ENCODE measurements around the gene TEX9.

TEX9 gene

DNA sequence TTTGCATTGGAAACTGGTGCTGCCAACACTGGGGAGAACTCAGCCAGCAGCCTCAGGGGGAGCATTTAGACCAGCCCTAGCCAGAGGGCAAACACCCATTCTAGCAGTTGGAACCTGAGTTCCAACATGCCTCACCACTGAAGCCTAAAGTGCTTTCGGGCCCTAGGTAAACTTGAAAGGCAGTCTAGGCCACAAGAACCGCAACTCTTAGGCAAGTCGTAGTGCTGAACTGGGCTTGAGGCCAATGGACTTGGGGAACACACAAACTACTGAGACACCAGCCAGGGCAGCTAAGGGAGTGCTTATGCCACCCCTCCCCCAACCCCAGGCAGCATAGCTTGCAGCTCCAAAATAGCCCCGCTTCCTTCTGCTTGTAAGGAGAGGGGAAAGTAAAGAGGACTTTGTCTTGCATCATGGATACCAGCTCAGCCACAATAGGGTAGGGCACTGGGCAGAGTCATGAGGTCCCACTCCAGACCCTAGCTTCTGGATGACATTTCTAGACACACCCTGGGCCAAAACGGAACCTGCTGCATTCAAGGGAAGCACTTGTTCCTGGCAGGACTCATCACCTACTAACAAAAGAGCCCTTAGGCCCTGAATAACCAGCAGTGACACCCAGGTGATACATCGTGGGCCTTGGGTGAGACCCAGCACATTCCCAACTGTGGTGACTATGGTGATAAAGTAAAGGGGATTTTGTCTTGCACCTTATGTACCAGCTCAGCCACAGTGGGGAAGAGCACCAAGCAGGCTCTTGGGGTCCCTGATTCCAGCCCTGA, 37.3 kb upstream of the TEX9 start:
- no peak for DNase-seq (ENCODE audit: low read depth)
- TF ChIP-seq, protein P1, sequence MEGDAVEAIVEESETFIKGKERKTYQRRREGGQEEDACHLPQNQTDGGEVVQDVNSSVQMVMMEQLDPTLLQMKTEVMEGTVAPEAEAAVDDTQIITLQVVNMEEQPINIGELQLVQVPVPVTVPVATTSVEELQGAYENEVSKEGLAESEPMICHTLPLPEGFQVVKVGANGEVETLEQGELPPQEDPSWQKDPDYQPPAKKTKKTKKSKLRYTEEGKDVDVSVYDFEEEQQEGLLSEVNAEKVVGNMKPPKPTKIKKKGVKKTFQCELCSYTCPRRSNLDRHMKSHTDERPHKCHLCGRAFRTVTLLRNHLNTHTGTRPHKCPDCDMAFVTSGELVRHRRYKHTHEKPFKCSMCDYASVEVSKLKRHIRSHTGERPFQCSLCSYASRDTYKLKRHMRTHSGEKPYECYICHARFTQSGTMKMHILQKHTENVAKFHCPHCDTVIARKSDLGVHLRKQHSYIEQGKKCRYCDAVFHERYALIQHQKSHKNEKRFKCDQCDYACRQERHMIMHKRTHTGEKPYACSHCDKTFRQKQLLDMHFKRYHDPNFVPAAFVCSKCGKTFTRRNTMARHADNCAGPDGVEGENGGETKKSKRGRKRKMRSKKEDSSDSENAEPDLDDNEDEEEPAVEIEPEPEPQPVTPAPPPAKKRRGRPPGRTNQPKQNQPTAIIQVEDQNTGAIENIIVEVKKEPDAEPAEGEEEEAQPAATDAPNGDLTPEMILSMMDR (IDR thresholded peaks at IDR 0.05; ENCODE audit: low read depth, low read length, missing control alignments), result no peak
- H3K4me3 ChIP-seq (ENCODE audit: low read depth, low read length), result no peak overlapping the region

DNA sequence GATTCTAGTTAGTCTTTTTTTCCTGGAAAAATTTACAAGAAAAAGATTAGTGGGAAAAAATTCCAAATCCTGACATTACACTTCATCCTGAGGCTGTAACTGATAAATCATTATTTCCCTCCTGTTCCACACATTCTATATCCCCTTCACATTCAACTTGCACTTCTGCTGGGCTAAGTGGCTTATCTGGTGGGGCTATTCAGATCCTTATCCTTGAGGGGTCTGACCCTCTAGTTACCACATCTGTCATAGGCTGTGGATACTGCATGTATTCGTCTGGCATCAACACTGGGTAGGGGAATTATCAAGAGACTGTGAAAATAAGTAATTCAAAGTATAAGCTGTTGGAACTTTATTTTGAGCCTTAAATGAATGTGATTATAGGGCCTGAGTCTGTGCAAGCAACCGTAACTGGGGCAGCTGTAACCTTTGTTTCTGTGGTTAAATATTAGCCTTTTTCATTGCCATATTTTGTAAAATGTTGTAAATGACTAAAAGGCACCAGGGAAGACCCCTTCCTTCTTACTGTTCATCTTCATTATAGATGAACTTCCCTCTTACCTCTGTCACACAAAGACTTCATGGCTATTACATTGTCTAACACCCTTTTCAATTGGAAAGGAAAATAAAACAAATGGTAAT, 28.0 kb upstream of the TEX9 start:
- DNase-seq (ENCODE audit: low read depth), result no peak
- no peak overlapping the region for H3K4me3 ChIP-seq (ENCODE audit: low read depth, low read length)
- TF ChIP-seq, protein P1 (IDR thresholded peaks at IDR 0.05; ENCODE audit: low read depth, low read length, missing control alignments), result no peak

DNA sequence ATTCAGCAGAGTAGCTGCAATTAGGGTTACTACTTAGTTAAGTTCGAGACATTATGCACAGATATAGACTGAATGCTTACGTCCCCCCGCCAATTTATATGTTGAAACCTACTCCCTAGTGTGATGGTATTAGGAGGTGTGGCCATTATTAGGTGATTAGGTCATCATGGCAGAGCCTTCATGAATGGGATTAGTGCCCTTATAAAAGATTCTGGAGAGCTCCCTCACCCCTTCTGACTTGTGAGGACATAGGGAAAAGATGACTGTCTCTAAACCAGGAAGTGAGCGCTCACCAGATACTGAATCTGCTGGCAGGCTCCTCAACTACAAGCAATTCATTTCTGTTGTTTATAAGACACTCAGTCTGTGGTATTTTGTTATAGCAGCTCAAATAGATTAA, 25.6 kb upstream of the TEX9 start:
- TF ChIP-seq, protein P1 (IDR thresholded peaks at IDR 0.05; ENCODE audit: low read depth, low read length, missing control alignments), result no peak
- no peak for DNase-seq (ENCODE audit: low read depth)
- H3K4me3 ChIP-seq (ENCODE audit: low read depth, low read length), result no peak overlapping the region

DNA sequence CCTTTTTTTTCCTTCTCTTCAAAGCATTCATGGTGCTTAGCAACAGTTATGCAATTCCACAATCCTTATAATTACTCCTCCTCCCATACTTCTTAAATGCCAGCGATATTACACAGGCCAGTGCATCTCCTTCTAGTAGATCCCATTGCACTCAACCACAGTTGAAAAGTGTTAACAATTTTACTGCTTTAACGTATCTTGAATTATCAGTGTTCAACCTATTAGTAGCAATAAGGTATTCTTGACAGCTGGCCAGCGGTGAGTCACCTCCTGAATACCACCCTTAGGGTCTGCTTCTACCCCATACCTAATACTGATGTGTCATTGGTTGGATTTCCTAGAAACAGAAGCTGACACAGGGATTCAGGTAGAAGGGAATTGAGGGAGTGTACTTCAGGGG, 24.0 kb upstream of the TEX9 start:
- TF ChIP-seq, protein P1 (IDR thresholded peaks at IDR 0.05; ENCODE audit: low read depth, low read length, missing control alignments), result no peak
- DNase-seq (ENCODE audit: low read depth), result no peak
- no peak overlapping the region for H3K4me3 ChIP-seq (ENCODE audit: low read depth, low read length)

DNA sequence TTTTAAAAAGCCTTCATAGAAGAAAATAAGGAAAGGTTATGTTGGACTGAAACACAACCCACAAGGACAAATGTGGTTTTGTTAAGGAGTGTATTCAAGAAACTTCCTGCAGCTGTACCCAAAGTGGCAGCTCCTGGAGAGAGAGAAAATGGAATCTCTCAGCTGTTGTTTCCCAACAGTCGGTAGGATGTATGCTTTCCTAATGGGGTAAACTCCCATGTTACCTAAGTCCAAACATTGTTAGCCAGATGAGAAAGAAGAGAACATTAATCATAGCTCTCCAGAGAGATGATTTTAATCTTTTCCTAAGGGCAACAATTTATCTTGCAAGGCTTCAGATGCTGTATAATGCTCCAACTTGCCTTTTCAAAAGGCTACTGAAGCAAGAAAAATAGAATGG, 22.6 kb upstream of the TEX9 start:
- no peak overlapping the region for H3K4me3 ChIP-seq (ENCODE audit: low read depth, low read length)
- TF ChIP-seq, protein P1 (IDR thresholded peaks at IDR 0.05; ENCODE audit: low read depth, low read length, missing control alignments), result no peak
- DNase-seq (ENCODE audit: low read depth), result no peak

DNA sequence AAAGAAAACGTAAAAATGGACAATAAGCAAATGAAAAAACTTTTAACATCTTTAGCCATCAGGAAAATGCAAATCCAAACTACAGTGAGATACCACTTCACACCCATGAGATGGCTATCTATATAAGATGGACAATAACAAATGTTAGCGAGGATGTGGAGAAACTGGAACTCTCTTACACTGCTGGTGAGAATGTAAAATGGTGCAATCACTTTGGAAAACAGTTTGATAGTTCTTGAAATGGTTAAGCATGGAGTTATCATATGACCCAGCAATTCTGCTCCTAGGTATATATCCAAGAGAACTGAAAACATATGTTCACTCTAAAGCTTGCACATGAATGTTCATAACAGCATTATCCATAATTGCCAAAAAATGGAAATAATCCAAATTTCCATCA, 21.3 kb upstream of the TEX9 start:
- H3K4me3 ChIP-seq (ENCODE audit: low read depth, low read length), result no peak overlapping the region
- TF ChIP-seq, protein P1 (IDR thresholded peaks at IDR 0.05; ENCODE audit: low read depth, low read length, missing control alignments), result no peak
- no peak for DNase-seq (ENCODE audit: low read depth)
